ENCODE measurements around the gene KRT72. TPM values are rescaled to one million over a fixed set of nuclear protein-coding genes. Genes with fewer than 3 reads are reported as not detected.

The KRT72 gene
- not detected in 2 replicates for total RNA-seq

GRCh38 chr12:52600941-52601481, at the start of gene KRT72:
Gene KRT72 (minus strand): TSS chr12:52601463. CDS start chr12:52601452, 11 bp downstream.

GRCh38 chr12:52618216-52618615, 17.0 kb upstream of the KRT72 start, which contains the start of gene KRT73:
Gene KRT73 (minus strand): TSS chr12:52618559. CDS start chr12:52618524, 35 bp downstream.

GRCh38 chr12:52573743-52574142, 27.5 kb downstream of the KRT72 start, which contains the start of gene KRT74:
Gene KRT74 (minus strand): TSS chr12:52573843. CDS start chr12:52573777, 66 bp downstream.

GRCh38 chr12:52552681-52553195, 48.5 kb downstream of the KRT72 start, which contains the start of gene KRT71:
Gene KRT71 (minus strand): TSS chr12:52553145. CDS start chr12:52553077, 68 bp downstream.

Other genes starting within 250 kb of the KRT72 start
- gene KRT85, start 234.0 kb downstream of the KRT72 start, total RNA-seq = not detected in 2 replicates
- not detected in 2 replicates for gene KRT84, start 215.8 kb downstream of the KRT72 start, total RNA-seq
- gene KRT82, start 195.1 kb downstream of the KRT72 start, total RNA-seq = not detected in 2 replicates
- not detected in 2 replicates for gene KRT75, start 167.1 kb downstream of the KRT72 start, total RNA-seq
- not detected in 2 replicates for gene KRT6B, start 149.3 kb downstream of the KRT72 start, total RNA-seq
- not detected in 2 replicates for gene KRT6C, start 127.7 kb downstream of the KRT72 start, total RNA-seq
- gene KRT6A, start 108.2 kb downstream of the KRT72 start, total RNA-seq = 0.37 and 14.0 TPM in 2 replicates
- 0.78 and 1.4 TPM in 2 replicates for gene KRT5, start 81.1 kb downstream of the KRT72 start, total RNA-seq
- gene KRT71, start 48.3 kb downstream of the KRT72 start, total RNA-seq = not detected in 2 replicates
- not detected in 2 replicates for gene KRT74, start 27.6 kb downstream of the KRT72 start, total RNA-seq
- not detected in 2 replicates for gene KRT73, start 17.1 kb upstream of the KRT72 start, total RNA-seq
- not detected in 2 replicates for gene KRT2, start 50.7 kb upstream of the KRT72 start, total RNA-seq
- gene KRT1, start 78.9 kb upstream of the KRT72 start, total RNA-seq = not detected in 2 replicates
- gene KRT77, start 102.1 kb upstream of the KRT72 start, total RNA-seq = not detected in 2 replicates
- gene KRT76, start 175.9 kb upstream of the KRT72 start, total RNA-seq = not detected in 2 replicates
- not detected in 2 replicates for gene KRT3, start 194.7 kb upstream of the KRT72 start, total RNA-seq
- not detected in 2 replicates for gene KRT4, start 212.7 kb upstream of the KRT72 start, total RNA-seq
- gene KRT79, start 232.8 kb upstream of the KRT72 start, total RNA-seq = not detected in 2 replicates
- not detected in 2 replicates for gene KRT78, start 247.5 kb upstream of the KRT72 start, total RNA-seq

Measured in cardiac ventricle fibroblast (primary cell).